Fibroblast of villous mesenchyme (primary cell): ENCODE results near the gene MFAP2. TPM values are rescaled to one million over a fixed set of nuclear protein-coding genes. Genes with fewer than 3 reads are reported as not detected.

Experiments used
- DNase-seq: peaks from one replicate; pipeline ENCODE4 v3.0.0-alpha.2; 2010; ENCODE audit warnings: low read depth
- H3K4me3 ChIP-seq: 2 replicates; pipeline ENCODE4 v1.5.1; 2011; ENCODE audit warnings: low read depth, mild to moderate bottlenecking, low read length
- CTCF ChIP-seq: IDR thresholded peaks from 2 replicates; pipeline ENCODE4 v1.5.1; 2012; ENCODE audit warnings: low read depth, mild to moderate bottlenecking, low read length; ENCODE audit not compliant: insufficient read depth
- total RNA-seq: library from RNA; depleted of rRNA; stranded (reverse); fragments of >200 nt; gene quantifications from 2 replicates; pipeline ENCODE4 v1.2.3, GENCODE V29; 2012

Gene MFAP2
- total RNA-seq, 1 donor = 33.2 TPM

- no peak for DNase-seq
- H3K4me3 ChIP-seq = no peak overlapping the region
- no peak for TF ChIP-seq CTCF
Observed at GRCh38 chr1:17014671-17015567, 34.5 kb upstream of the MFAP2 start.

GRCh38 chr1:17013491-17014320 lies 33.3 kb upstream of the MFAP2 start:
- no peak for DNase-seq
- no peak for TF ChIP-seq CTCF
- H3K4me3 ChIP-seq = no peak overlapping the region

GRCh38 chr1:17012775-17013490 lies 32.5 kb upstream of the MFAP2 start:
- TF ChIP-seq CTCF = no peak
- H3K4me3 ChIP-seq = no peak overlapping the region
- DNase-seq = no peak

GRCh38 chr1:17011439-17012307 lies 31.3 kb upstream of the MFAP2 start, which contains the start of gene ATP13A2:
ATP13A2 (minus strand) TSS chr1:17011928; CDS start chr1:17011738, 190 bp downstream.
- TF ChIP-seq CTCF = no peak
- DNase-seq = peak; percentile 62
- H3K4me3 ChIP-seq = peak within 1 kb of the TSS; percentile 73

- peak overlapping the region; percentile 73 for H3K4me3 ChIP-seq
- no peak for TF ChIP-seq CTCF
- no peak for DNase-seq
Observed at GRCh38 chr1:17011092-17011438, 30.6 kb upstream of the MFAP2 start.

GRCh38 chr1:17009706-17010105 lies 29.3 kb upstream of the MFAP2 start:
- H3K4me3 ChIP-seq = no peak overlapping the region
- TF ChIP-seq CTCF = no peak
- no peak for DNase-seq
